Measurements from ENCODE around the gene DPH3.

The DPH3 gene

GRCh38 chr3:16290007-16290826, 25.5 kb upstream of the DPH3 start:
- DNase-seq = no peak

- no peak for DNase-seq
These were observed 24.6 kb upstream of the DPH3 start for GRCh38 chr3:16289144-16289889.

- no peak for DNase-seq
These were observed 23.9 kb upstream of the DPH3 start for GRCh38 chr3:16288664-16289063.

- DNase-seq = no peak
These were observed 22.2 kb upstream of the DPH3 start for GRCh38 chr3:16286751-16287543.

- DNase-seq = no peak
These were observed 21.4 kb upstream of the DPH3 start for GRCh38 chr3:16286161-16286560.

GRCh38 chr3:16284633-16285032, 19.9 kb upstream of the DPH3 start:
- DNase-seq = no peak

GRCh38 chr3:16280671-16281070, 15.9 kb upstream of the DPH3 start:
- DNase-seq = no peak

GRCh38 chr3:16279010-16279801, 14.5 kb upstream of the DPH3 start:
- DNase-seq = no peak

- no peak for DNase-seq
These were observed 12.7 kb upstream of the DPH3 start for GRCh38 chr3:16277471-16277870.

- DNase-seq = no peak
These were observed 9.1 kb upstream of the DPH3 start for GRCh38 chr3:16273867-16274266.

GRCh38 chr3:16272588-16272987, 7.8 kb upstream of the DPH3 start:
- no peak for DNase-seq

- no peak for DNase-seq
These were observed 6.1 kb upstream of the DPH3 start for GRCh38 chr3:16270855-16271254.

GRCh38 chr3:16266714-16267113, 2.0 kb upstream of the DPH3 start:
- no peak for DNase-seq

GRCh38 chr3:16265455-16265786, 678 bp upstream of the DPH3 start:
- no peak for DNase-seq

- DNase-seq = no peak
These were observed 502 bp downstream of the DPH3 start for GRCh38 chr3:16264174-16264707.

- DNase-seq = no peak
These were observed 2.6 kb downstream of the DPH3 start for GRCh38 chr3:16262174-16262573.

GRCh38 chr3:16260046-16260445, 4.7 kb downstream of the DPH3 start:
- DNase-seq = no peak

GRCh38 chr3:16258866-16259265, 5.9 kb downstream of the DPH3 start:
- DNase-seq = no peak

GRCh38 chr3:16258177-16258576, 6.6 kb downstream of the DPH3 start:
- no peak for DNase-seq

GRCh38 chr3:16257309-16257708, 7.4 kb downstream of the DPH3 start:
- DNase-seq = no peak

- DNase-seq = no peak
These were observed 9.0 kb downstream of the DPH3 start for GRCh38 chr3:16255726-16256125.

- no peak for DNase-seq
These were observed 9.4 kb downstream of the DPH3 start for GRCh38 chr3:16255326-16255725.

GRCh38 chr3:16254916-16255315, 9.8 kb downstream of the DPH3 start:
- DNase-seq = no peak

Data from cerebellar nuclear complex (tissue), 1 donor.